Measurements from ENCODE around the gene CASP7.

Gene CASP7

DNA sequence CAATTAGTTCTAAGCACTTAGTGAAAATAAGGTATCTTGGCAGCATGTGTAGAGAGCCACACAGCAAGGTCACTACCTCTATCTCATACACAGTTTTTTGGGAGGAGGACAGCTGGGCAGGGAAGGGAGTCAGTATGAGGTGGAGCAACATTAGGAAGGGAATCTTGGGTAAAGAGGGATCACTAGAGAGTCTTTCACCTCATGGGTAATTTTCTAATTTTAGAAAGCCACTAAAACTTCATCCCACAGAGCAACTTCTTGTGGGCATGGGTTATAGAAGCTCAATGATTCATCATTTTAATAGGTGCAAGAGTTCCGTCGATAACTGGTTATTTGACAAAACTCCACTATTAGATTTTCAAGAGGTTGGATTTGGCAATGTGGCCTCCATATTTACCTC lies 18.4 kb upstream of the CASP7 start:
- Mint-ChIP-seq H3K4me3 (no peak overlapping the region), H3K9me3 (no peaks in the 10 kb centered on the region), H3K27ac (no peak overlapping the region), H3K27me3 (ENCODE audit: low read depth, poor library complexity) (peaks cover 6% of the 10 kb centered on the region), H3K36me3 (ENCODE audit: low read depth) (no peaks in the 10 kb centered on the region), H3K4me1 (peaks cover 9% of the 10 kb centered on the region)
- DNase-seq: no peak
- TF ChIP-seq, protein P1, sequence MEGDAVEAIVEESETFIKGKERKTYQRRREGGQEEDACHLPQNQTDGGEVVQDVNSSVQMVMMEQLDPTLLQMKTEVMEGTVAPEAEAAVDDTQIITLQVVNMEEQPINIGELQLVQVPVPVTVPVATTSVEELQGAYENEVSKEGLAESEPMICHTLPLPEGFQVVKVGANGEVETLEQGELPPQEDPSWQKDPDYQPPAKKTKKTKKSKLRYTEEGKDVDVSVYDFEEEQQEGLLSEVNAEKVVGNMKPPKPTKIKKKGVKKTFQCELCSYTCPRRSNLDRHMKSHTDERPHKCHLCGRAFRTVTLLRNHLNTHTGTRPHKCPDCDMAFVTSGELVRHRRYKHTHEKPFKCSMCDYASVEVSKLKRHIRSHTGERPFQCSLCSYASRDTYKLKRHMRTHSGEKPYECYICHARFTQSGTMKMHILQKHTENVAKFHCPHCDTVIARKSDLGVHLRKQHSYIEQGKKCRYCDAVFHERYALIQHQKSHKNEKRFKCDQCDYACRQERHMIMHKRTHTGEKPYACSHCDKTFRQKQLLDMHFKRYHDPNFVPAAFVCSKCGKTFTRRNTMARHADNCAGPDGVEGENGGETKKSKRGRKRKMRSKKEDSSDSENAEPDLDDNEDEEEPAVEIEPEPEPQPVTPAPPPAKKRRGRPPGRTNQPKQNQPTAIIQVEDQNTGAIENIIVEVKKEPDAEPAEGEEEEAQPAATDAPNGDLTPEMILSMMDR (IDR thresholded peaks at IDR 0.05): no peak

DNA sequence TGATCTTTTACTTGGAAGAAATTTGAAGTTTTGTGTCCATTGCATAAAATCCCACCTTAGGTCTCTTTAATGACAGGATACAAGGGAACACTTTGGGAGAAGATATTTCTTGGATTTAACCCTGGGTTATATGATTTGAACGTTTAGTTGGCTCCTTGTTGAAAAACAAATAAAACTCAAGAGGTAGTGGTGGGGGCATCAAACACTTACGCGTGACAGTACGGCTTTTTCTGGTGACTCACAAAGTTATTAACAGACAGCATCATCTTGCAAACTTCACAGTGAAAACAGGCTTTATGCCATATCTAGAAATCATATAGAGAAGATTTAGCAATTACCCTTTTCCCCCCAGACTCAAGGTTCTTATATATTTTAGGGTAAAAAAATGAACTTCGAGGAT lies 16.6 kb upstream of the CASP7 start:
- no peaks in the 10 kb centered on the region for H3K9me3 Mint-ChIP-seq
- peaks cover 6% of the 10 kb centered on the region for H3K27me3 Mint-ChIP-seq (ENCODE audit: low read depth, poor library complexity)
- DNase-seq: no peak
- TF ChIP-seq, protein P1 (IDR thresholded peaks at IDR 0.05): no peak
- H3K4me1 Mint-ChIP-seq: peaks cover 9% of the 10 kb centered on the region
- H3K4me3 Mint-ChIP-seq: no peak overlapping the region
- no peaks in the 10 kb centered on the region for H3K36me3 Mint-ChIP-seq (ENCODE audit: low read depth)
- no peak overlapping the region for H3K27ac Mint-ChIP-seq

DNA sequence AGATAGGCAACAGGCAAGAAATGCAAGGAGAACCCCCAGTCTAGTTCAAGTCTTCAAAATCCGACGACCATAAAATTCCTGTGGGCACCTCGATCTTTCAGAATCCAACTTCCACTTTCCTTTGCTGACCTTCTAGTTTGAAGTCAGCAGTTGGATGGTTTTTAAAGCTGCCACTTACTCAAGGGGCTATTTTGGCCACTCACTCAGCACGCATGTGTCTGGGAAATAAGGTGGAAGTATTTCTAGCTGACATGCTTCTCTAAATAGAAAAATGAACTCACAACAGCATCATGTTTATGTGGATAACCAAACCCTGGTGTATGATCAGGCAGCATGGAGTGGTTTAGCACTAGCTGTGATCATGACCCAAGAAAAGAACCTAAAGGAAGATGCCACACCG lies 15.8 kb upstream of the CASP7 start, which contains the start of gene NRAP:
NRAP (minus strand) TSS at position 134 of the 400 bp plus-strand sequence. CDS start 159 bp downstream, outside the sequence.
- Mint-ChIP-seq H3K4me3 (no peak within 1 kb of the TSS), H3K9me3 (peaks cover under 1% of the 10 kb centered on the region), H3K27me3 (ENCODE audit: low read depth, poor library complexity) (peaks cover 11% of the 10 kb centered on the region), H3K27ac (no peak within 1 kb of the TSS), H3K4me1 (peaks cover 9% of the 10 kb centered on the region), H3K36me3 (ENCODE audit: low read depth) (no peaks in the 10 kb centered on the region)
- TF ChIP-seq, protein P1 (IDR thresholded peaks at IDR 0.05): no peak
- DNase-seq: no peak

DNA sequence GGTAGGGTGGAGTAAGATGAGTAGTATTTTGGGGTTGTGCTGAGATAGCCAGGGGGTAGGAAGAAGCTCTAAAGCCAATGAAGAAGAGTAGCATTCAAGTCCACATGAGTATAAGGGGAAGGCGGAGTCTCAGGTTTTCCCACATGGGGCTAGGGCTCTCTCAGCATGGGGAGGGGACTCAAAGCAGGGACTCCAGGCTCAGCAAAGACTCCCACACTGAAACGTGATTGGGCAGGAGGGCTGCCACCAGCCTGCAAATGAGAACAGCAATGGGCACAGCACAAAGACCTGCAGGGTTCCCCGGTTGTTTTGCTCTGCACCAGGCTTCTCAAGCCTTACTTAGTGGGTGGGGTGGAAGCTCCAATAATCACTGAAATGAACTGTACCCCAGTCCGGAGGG lies 14.4 kb upstream of the CASP7 start:
- peaks cover 11% of the 10 kb centered on the region for H3K27me3 Mint-ChIP-seq (ENCODE audit: low read depth, poor library complexity)
- no peak for DNase-seq
- peaks cover 4% of the 10 kb centered on the region for H3K4me1 Mint-ChIP-seq
- no peaks in the 10 kb centered on the region for H3K36me3 Mint-ChIP-seq (ENCODE audit: low read depth)
- H3K4me3 Mint-ChIP-seq: no peak overlapping the region
- TF ChIP-seq, protein P1 (IDR thresholded peaks at IDR 0.05): no peak
- no peak overlapping the region for H3K27ac Mint-ChIP-seq
- H3K9me3 Mint-ChIP-seq: peaks cover 8% of the 10 kb centered on the region

DNA sequence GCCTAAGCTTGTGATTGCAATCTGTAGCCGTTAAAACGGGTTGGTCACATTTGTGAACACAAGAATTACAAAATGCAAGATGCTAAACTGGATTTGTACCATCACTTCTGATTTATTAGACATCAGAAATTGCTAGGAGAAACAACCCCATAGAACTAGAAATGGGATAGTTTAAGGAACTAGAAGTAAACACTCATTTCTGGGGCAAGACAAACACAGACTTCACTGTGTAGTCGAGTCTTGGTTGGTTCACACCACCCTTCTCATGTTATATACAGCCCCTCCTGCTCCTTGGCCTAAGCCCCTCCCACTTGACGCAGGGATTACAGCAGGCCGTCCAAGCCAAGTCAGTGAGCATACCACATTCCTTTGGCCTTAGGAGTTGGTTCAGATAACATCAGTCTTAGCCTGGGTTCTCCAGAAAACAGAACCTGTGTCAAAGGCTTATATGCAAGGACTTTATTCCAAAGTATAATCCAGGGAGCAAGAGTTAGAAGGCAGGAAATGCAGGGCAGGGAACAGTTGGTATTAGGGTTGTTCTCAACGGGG lies 13.8 kb upstream of the CASP7 start:
- no peak overlapping the region for H3K27ac Mint-ChIP-seq
- peaks cover 11% of the 10 kb centered on the region for H3K27me3 Mint-ChIP-seq (ENCODE audit: low read depth, poor library complexity)
- H3K4me1 Mint-ChIP-seq: peaks cover 4% of the 10 kb centered on the region
- no peak for DNase-seq
- H3K36me3 Mint-ChIP-seq (ENCODE audit: low read depth): no peaks in the 10 kb centered on the region
- TF ChIP-seq, protein P1 (IDR thresholded peaks at IDR 0.05): no peak
- no peak overlapping the region for H3K4me3 Mint-ChIP-seq
- H3K9me3 Mint-ChIP-seq: peaks cover 13% of the 10 kb centered on the region

DNA sequence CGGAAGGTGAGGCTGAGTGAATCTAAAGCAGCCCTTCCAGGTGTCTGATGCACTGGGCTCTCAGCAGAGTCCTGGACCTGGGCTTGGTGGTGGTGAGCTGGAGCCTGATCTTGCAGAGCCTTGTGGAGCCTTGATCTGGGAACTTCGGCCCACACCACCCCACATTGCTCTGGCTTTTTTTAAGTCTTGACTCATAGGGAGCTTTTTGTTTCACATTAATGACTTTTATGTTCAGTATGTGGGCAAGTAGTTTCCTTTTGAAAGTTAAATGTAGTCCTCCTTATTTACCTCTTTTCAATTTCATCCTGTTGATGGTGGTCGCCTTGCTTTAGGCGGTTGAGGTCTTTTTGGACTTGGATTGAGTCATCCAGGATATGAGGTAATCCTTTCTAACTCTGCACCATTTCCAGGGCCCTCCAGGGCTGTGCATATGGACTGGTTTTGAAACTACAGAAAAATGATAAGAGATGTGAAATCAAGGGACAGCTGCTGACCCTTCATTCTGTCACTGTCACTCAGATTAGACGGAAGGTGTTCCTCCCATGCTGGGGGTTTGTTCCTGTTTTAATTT lies 12.9 kb upstream of the CASP7 start:
- H3K9me3 Mint-ChIP-seq: peaks cover 22% of the 10 kb centered on the region
- H3K4me3 Mint-ChIP-seq: no peak overlapping the region
- no peaks in the 10 kb centered on the region for H3K36me3 Mint-ChIP-seq (ENCODE audit: low read depth)
- TF ChIP-seq, protein P1 (IDR thresholded peaks at IDR 0.05): no peak
- no peak overlapping the region for H3K27ac Mint-ChIP-seq
- peaks cover 14% of the 10 kb centered on the region for H3K27me3 Mint-ChIP-seq (ENCODE audit: low read depth, poor library complexity)
- no peak for DNase-seq
- peaks cover 4% of the 10 kb centered on the region for H3K4me1 Mint-ChIP-seq
